ENCODE measurements around the gene ESRRG. TPM values are rescaled to one million over a fixed set of nuclear protein-coding genes. Genes with fewer than 3 reads are reported as not detected.

The ESRRG gene
- total RNA-seq, 2 donors from 2014 or later, result 14.3 to 38.5 TPM

- H3K27ac ChIP-seq, result no peak overlapping the region
- no peak for TF ChIP-seq CTCF (IDR thresholded peaks at IDR 0.05)
- no peak overlapping the region for H3K4me3 ChIP-seq
- H3K9me3 ChIP-seq, result no peaks in the 10 kb centered on the region
- no peaks in the 10 kb centered on the region for H3K4me1 ChIP-seq
- no peak for DNase-seq (ENCODE audit: low spot score)
- H3K27me3 ChIP-seq, result no peaks in the 10 kb centered on the region
- H3K36me3 ChIP-seq, result no peaks in the 10 kb centered on the region
Observed at GRCh38 chr1:216518844-216519627, 204.2 kb downstream of the ESRRG start.

GRCh38 chr1:216502528-216503162 is 220.6 kb downstream of the ESRRG start:
- no peaks in the 10 kb centered on the region for H3K9me3 ChIP-seq
- no peaks in the 10 kb centered on the region for H3K36me3 ChIP-seq
- H3K27ac ChIP-seq, result no peak overlapping the region
- H3K4me3 ChIP-seq, result no peak overlapping the region
- no peaks in the 10 kb centered on the region for H3K27me3 ChIP-seq
- no peak for DNase-seq (ENCODE audit: low spot score)
- H3K4me1 ChIP-seq, result no peaks in the 10 kb centered on the region
- no peak for TF ChIP-seq CTCF (IDR thresholded peaks at IDR 0.05)

GRCh38 chr1:216500273-216500967 is 222.8 kb downstream of the ESRRG start:
- H3K36me3 ChIP-seq, result no peaks in the 10 kb centered on the region
- H3K4me3 ChIP-seq, result no peak overlapping the region
- H3K27me3 ChIP-seq, result no peaks in the 10 kb centered on the region
- no peak for DNase-seq (ENCODE audit: low spot score)
- H3K4me1 ChIP-seq, result no peaks in the 10 kb centered on the region
- H3K9me3 ChIP-seq, result no peaks in the 10 kb centered on the region
- no peak overlapping the region for H3K27ac ChIP-seq
- TF ChIP-seq CTCF (IDR thresholded peaks at IDR 0.05), result no peak

GRCh38 chr1:216499581-216500272 is 223.5 kb downstream of the ESRRG start:
- H3K27ac ChIP-seq, result no peak overlapping the region

More at GRCh38 chr1:216499581-216500272, 223.5 kb downstream of the ESRRG start:
- H3K27me3 ChIP-seq, result no peaks in the 10 kb centered on the region
- H3K4me3 ChIP-seq, result no peak overlapping the region
- DNase-seq (ENCODE audit: low spot score), result no peak
- TF ChIP-seq CTCF (IDR thresholded peaks at IDR 0.05), result no peak
- H3K4me1 ChIP-seq, result no peaks in the 10 kb centered on the region
- H3K9me3 ChIP-seq, result no peaks in the 10 kb centered on the region
- no peaks in the 10 kb centered on the region for H3K36me3 ChIP-seq

Data from right atrium auricular region (tissue), 2 donors.